Neuronal stem cell (in vitro differentiated cells): ENCODE results near the gene CLEC2L. TPM values are rescaled to one million over a fixed set of nuclear protein-coding genes. Genes with fewer than 3 reads are reported as not detected.

ENCODE experiments used
- DNase-seq: peaks from one replicate; pipeline ENCODE4 v3.0.0-alpha.2; 2013; ENCODE audit warnings: low spot score
- H2AFZ ChIP-seq: one replicate; pipeline ENCODE4 v1.6.1; 2013; ENCODE audit warnings: mild to moderate bottlenecking, low read length, inconsistent platforms
- H2AK5ac ChIP-seq: 2 replicates; pipeline ENCODE4 v1.6.1; 2013; ENCODE audit warnings: low read depth, mild to moderate bottlenecking, inconsistent platforms, low read length, moderate library complexity, mixed read lengths
- H2BK120ac ChIP-seq: 2 replicates; pipeline ENCODE4 v1.6.1; 2013; ENCODE audit warnings: low read depth, mild to moderate bottlenecking, inconsistent platforms, low read length, moderate library complexity, mixed read lengths
- H2BK12ac ChIP-seq: one replicate; pipeline ENCODE4 v1.6.1; 2013; ENCODE audit warnings: low read length, inconsistent platforms
- H2BK15ac ChIP-seq: 2 replicates; pipeline ENCODE4 v1.6.1; 2013; ENCODE audit warnings: mild to moderate bottlenecking, low read length, inconsistent platforms, mixed read lengths
- H2BK5ac ChIP-seq: one replicate; pipeline ENCODE4 v1.6.1; 2013; ENCODE audit warnings: inconsistent platforms, mild to moderate bottlenecking, low read length, moderate library complexity
- H3K14ac ChIP-seq: one replicate; pipeline ENCODE4 v1.6.1; 2013; ENCODE audit warnings: low read length, inconsistent platforms
- H3K18ac ChIP-seq: 2 replicates; pipeline ENCODE4 v1.6.1; 2013; ENCODE audit warnings: low read length, inconsistent platforms
- H3K23ac ChIP-seq: 2 replicates; pipeline ENCODE4 v1.6.1; 2013; ENCODE audit warnings: low read depth, mild to moderate bottlenecking, mixed read lengths, low read length, inconsistent platforms; ENCODE audit not compliant: poor library complexity
- H3K27ac ChIP-seq: replicated peaks from 3 replicates; pipeline ENCODE4 v1.5.1; 2013; ENCODE audit warnings: low read length, inconsistent platforms
- H3K27me3 ChIP-seq, 3 experiments: 2 replicates each; pipeline ENCODE4 v1.6.1; 2013; ENCODE audit warnings: low read length in 3 of 3, mild to moderate bottlenecking in 2 of 3, inconsistent platforms in 1 of 3, low read depth in 1 of 3, mixed read lengths in 1 of 3, moderate library complexity in 1 of 3; ENCODE audit not compliant: control insufficient read depth in 3 of 3, insufficient read depth in 3 of 3
- H3K36me3 ChIP-seq, 2 donors: replicated peaks in 1 of 2; 2 replicates each; pipeline ENCODE4 v1.6.1; 2013; ENCODE audit warnings: low read length in 2 of 2; ENCODE audit not compliant: control insufficient read depth in 2 of 2, insufficient read depth in 2 of 2
- H3K4ac ChIP-seq: 2 replicates; pipeline ENCODE4 v1.6.1; 2013; ENCODE audit warnings: inconsistent platforms, mild to moderate bottlenecking, low read length, moderate library complexity
- H3K4me1 ChIP-seq, 2 donors: 1 replicate in 1 of 2; 2 replicates in 1 of 2; pipeline ENCODE4 v1.6.1; 2013; ENCODE audit warnings: low read length in 2 of 2, low read depth in 1 of 2; ENCODE audit not compliant: control insufficient read depth in 2 of 2, insufficient read depth in 1 of 2
- H3K4me2 ChIP-seq: one replicate; pipeline ENCODE4 v1.6.1; 2013; ENCODE audit warnings: mild to moderate bottlenecking, low read length, inconsistent platforms; ENCODE audit not compliant: insufficient read depth, poor library complexity, severe bottlenecking
- H3K4me3 ChIP-seq, 2 donors: 2 replicates each; pipeline ENCODE4 v1.5.1; 2013; ENCODE audit warnings: low read length in 2 of 2, mild to moderate bottlenecking in 2 of 2, inconsistent platforms in 1 of 2, moderate library complexity in 1 of 2
- H3K79me1 ChIP-seq: one replicate; pipeline ENCODE4 v1.6.1; 2013; ENCODE audit warnings: low read depth, mild to moderate bottlenecking, inconsistent platforms, low read length, moderate library complexity
- H3K9ac ChIP-seq: one replicate; pipeline ENCODE4 v1.6.1; 2013; ENCODE audit warnings: mild to moderate bottlenecking, low read depth, low read length, inconsistent platforms; ENCODE audit not compliant: poor library complexity
- H3K9me3 ChIP-seq, 2 donors: replicated peaks in 1 of 2; 2 replicates each; pipeline versions ENCODE3 to v1.6.1; 2013; ENCODE audit warnings: low read length in 2 of 2, mild to moderate bottlenecking in 2 of 2, inconsistent platforms in 1 of 2, low read depth in 1 of 2, mixed read lengths in 1 of 2, moderate library complexity in 1 of 2; ENCODE audit not compliant: control insufficient read depth in 2 of 2, insufficient read depth in 1 of 2
- H4K8ac ChIP-seq: one replicate; pipeline ENCODE4 v1.6.1; 2013; ENCODE audit warnings: low read depth, mild to moderate bottlenecking, inconsistent platforms, low read length, moderate library complexity
- H4K91ac ChIP-seq: one replicate; pipeline ENCODE4 v1.6.1; 2013; ENCODE audit warnings: low read length, low read depth, mild to moderate bottlenecking, inconsistent platforms; ENCODE audit not compliant: poor library complexity
- WGBS, 2 donors: extraction: QIAGEN DNeasy Blood & Tissue Kit; methylation state at CpG; one replicate each; pipeline ENCODE4 v1.1.7; 2013; ENCODE audit warnings: missing lambda C conversion rate in 2 of 2, mixed read lengths in 1 of 2; ENCODE audit not compliant: insufficient read length in 2 of 2, insufficient replicate concordance in 1 of 2; ENCODE audit errors: extremely low coverage in 2 of 2; 5-methylcytosine and 5-hydroxymethylcytosine counted together
- polyA plus RNA-seq, 2 experiments: library from polyadenylated mRNA; stranded (reverse); fragments of 200-250 nt; gene quantifications; one replicate each; pipeline ENCODE4 v1.2.3, GENCODE V29; 2013

Gene CLEC2L
- polyA plus RNA-seq (2013, experiment 1 of 2), result 1.5 TPM
- polyA plus RNA-seq (2013, experiment 2 of 2), result 1.6 TPM

DNA sequence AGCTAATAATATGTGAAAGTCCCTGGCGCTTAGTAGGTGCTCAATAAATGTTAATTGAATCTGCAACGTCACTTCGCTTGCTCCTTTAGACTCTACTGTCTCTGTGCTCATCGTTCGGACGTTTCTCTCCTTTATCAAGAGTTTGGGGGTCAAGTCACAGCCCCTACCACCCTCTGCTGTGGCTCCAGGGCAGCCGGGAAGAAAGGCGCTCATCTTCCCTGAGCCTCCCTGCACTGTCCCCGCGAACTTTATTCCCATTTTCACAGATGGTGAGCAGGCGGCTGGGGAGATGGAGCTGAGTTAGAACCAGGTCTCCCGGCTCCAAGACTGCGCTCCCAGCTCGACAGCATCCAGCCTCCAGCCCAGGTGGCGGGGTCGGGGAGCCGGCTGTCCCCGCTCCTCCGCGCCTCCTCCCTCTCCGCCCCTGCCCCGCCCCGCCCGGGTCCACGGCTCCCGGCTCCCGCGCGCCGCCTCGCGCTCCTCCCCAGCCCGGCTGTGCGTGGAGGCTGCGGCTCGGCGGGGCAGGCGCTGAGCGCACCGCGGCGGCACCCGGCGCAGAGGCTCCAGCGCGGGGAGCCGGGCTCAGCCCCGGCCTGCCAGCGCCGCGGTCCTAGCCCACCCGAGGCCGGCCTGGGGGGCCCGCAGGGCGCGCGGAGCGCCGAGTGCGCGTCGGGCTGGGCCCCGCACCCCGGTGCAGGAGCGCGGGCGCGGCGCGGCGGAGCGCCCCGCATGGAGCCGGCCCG, at the start of gene CLEC2L:
TSS of gene CLEC2L (plus strand) at position 487 of the 743 bp plus-strand sequence. CDS start at position 730, 243 bp downstream.
- peak within 1 kb of the TSS; percentile 80 for H2AFZ ChIP-seq
- DNase-seq, result no peak
- H3K27me3 ChIP-seq, result peaks cover 8 to 63% (median 38%) of the 10 kb centered on the region in 3 experiments
- peaks cover 0 to 2% of the 10 kb centered on the region in 2 donors for H3K4me1 ChIP-seq
- no peak within 1 kb of the TSS for H2BK120ac ChIP-seq
- no peak within 1 kb of the TSS for H3K4ac ChIP-seq
- no peak within 1 kb of the TSS for H4K8ac ChIP-seq
- no peak within 1 kb of the TSS for H2BK15ac ChIP-seq
- WGBS, 2 donors, result no CpG with 5 or more reads among the region's 75 CpGs
- no peak within 1 kb of the TSS for H4K91ac ChIP-seq
- peak within 1 kb of the TSS; percentile 31 to 84 for H3K4me3 ChIP-seq
- H3K36me3 ChIP-seq, result no peaks in the 10 kb centered on the region
- H3K79me1 ChIP-seq, result peaks cover 2% of the 10 kb centered on the region
- H3K9ac ChIP-seq, result peak within 1 kb of the TSS; percentile 77
- no peak within 1 kb of the TSS for H3K27ac ChIP-seq
- H3K14ac ChIP-seq, result no peak within 1 kb of the TSS
- peak within 1 kb of the TSS; percentile 84 for H3K18ac ChIP-seq
- no peak within 1 kb of the TSS for H2BK5ac ChIP-seq
- H2BK12ac ChIP-seq, result no peak within 1 kb of the TSS
- peak within 1 kb of the TSS; percentile 89 for H3K4me2 ChIP-seq
- H2AK5ac ChIP-seq, result peak within 1 kb of the TSS; percentile 68
- H3K9me3 ChIP-seq, result peaks cover 6 to 10% of the 10 kb centered on the region in 2 donors
- peak within 1 kb of the TSS; percentile 93 for H3K23ac ChIP-seq

- H4K91ac ChIP-seq, result no peak overlapping the region
- H3K23ac ChIP-seq, result no peak overlapping the region
- H3K27me3 ChIP-seq, result peaks cover 0 to 17% (median 0%) of the 10 kb centered on the region in 3 experiments
- H3K4me1 ChIP-seq, result peaks cover 0 to 6% of the 10 kb centered on the region in 2 donors
- H3K36me3 ChIP-seq, result no peaks in the 10 kb centered on the region
- no peak overlapping the region for H2AFZ ChIP-seq
- no CpG with 5 or more reads among the region's 8 CpGs for WGBS, 2 donors
- no peak overlapping the region for H2BK15ac ChIP-seq
- H3K4ac ChIP-seq, result no peak overlapping the region
- H3K9me3 ChIP-seq, result peaks cover 3 to 4% of the 10 kb centered on the region in 2 donors
- no peak overlapping the region for H3K18ac ChIP-seq
- DNase-seq, result no peak
- H3K4me3 ChIP-seq, result no peak overlapping the region
- H2BK120ac ChIP-seq, result no peak overlapping the region
- H3K27ac ChIP-seq, result no peak overlapping the region
- no peak overlapping the region for H2BK5ac ChIP-seq
- H3K4me2 ChIP-seq, result no peak overlapping the region
- H3K79me1 ChIP-seq, result no peaks in the 10 kb centered on the region
- no peak overlapping the region for H3K14ac ChIP-seq
- no peak overlapping the region for H2AK5ac ChIP-seq
- H4K8ac ChIP-seq, result no peak overlapping the region
- no peak overlapping the region for H3K9ac ChIP-seq
- no peak overlapping the region for H2BK12ac ChIP-seq
Measured at GRCh38 chr7:139476139-139476538, 47.3 kb upstream of the CLEC2L start.

DNA sequence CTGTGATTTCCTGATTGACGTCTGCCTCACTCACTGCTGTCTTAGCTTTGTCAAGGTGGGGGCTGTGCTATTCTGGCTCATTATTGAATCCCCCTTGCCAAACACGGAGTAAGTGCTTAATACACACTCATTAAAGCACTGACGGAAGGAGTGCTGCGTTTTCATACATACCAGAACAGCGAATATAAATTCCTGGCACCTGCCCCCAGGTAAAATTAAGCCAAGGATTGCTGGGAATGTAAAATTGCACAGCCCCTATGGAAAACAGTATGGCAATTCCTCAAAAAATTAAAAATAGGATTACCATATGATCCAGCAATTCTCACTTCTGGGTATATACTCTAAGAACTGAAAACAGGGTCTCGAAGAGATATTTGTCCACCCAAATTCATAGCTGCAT, 46.6 kb upstream of the CLEC2L start:
- H2BK5ac ChIP-seq, result no peak overlapping the region
- no CpG with 5 or more reads among the region's 6 CpGs for WGBS, 2 donors
- H4K8ac ChIP-seq, result no peak overlapping the region
- no peaks in the 10 kb centered on the region for H3K36me3 ChIP-seq
- peaks cover 3 to 4% of the 10 kb centered on the region in 2 donors for H3K9me3 ChIP-seq
- DNase-seq, result no peak
- no peak overlapping the region for H3K9ac ChIP-seq
- no peak overlapping the region for H2BK120ac ChIP-seq
- no peak overlapping the region for H3K4ac ChIP-seq
- no peak overlapping the region for H3K4me2 ChIP-seq
- H2AFZ ChIP-seq, result no peak overlapping the region
- H3K4me1 ChIP-seq, result peaks cover 0 to 1% of the 10 kb centered on the region in 2 donors
- no peak overlapping the region for H4K91ac ChIP-seq
- H3K23ac ChIP-seq, result no peak overlapping the region
- H3K27ac ChIP-seq, result no peak overlapping the region
- H2AK5ac ChIP-seq, result no peak overlapping the region
- H3K79me1 ChIP-seq, result no peaks in the 10 kb centered on the region
- no peak overlapping the region for H3K14ac ChIP-seq
- H2BK15ac ChIP-seq, result no peak overlapping the region
- peaks cover 0 to 23% (median 3%) of the 10 kb centered on the region in 3 experiments for H3K27me3 ChIP-seq
- H3K18ac ChIP-seq, result no peak overlapping the region
- H3K4me3 ChIP-seq, result no peak overlapping the region
- H2BK12ac ChIP-seq, result no peak overlapping the region

DNA sequence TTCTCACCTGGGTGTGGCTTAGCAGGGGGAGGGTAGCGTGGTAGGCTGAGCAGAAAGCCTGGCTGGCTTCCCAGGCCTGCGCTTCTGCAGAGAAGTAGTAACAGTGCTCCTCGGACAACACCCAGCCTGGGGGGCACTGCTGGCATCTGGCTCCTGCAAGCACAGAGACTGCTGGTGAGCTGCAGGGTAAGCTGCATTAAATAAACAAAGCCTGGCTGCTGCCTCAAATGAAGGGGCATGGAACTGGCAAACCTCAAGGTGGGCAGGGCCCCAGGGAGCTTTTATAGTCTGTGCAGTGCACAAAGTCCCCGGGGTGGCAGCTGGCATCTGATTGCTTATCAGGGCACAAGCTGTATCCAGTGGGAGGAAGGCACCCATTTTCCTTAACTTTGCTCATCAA, 43.9 kb upstream of the CLEC2L start:
- no peaks in the 10 kb centered on the region for H3K9me3 ChIP-seq
- H2BK120ac ChIP-seq, result no peak overlapping the region
- H3K4ac ChIP-seq, result no peak overlapping the region
- no peak overlapping the region for H2AFZ ChIP-seq
- H3K36me3 ChIP-seq, result no peaks in the 10 kb centered on the region
- no peak overlapping the region for H3K18ac ChIP-seq
- H3K27ac ChIP-seq, result no peak overlapping the region
- H3K23ac ChIP-seq, result no peak overlapping the region
- H3K4me1 ChIP-seq, result peaks cover 3 to 6% of the 10 kb centered on the region in 2 donors
- no peak overlapping the region for H4K91ac ChIP-seq
- H3K27me3 ChIP-seq, result peaks cover 10 to 50% (median 19%) of the 10 kb centered on the region in 3 experiments
- no CpG with 5 or more reads among the region's 4 CpGs for WGBS, 2 donors
- no peak for DNase-seq
- H3K9ac ChIP-seq, result no peak overlapping the region
- no peak overlapping the region for H3K4me3 ChIP-seq
- no peak overlapping the region for H2BK12ac ChIP-seq
- no peaks in the 10 kb centered on the region for H3K79me1 ChIP-seq
- no peak overlapping the region for H3K14ac ChIP-seq
- H2AK5ac ChIP-seq, result peak overlapping the region; percentile 54
- no peak overlapping the region for H3K4me2 ChIP-seq
- no peak overlapping the region for H2BK15ac ChIP-seq
- no peak overlapping the region for H4K8ac ChIP-seq
- no peak overlapping the region for H2BK5ac ChIP-seq
